HepG2 (cell line): ENCODE measurements around the gene KIR3DL3. TPM values are rescaled to one million over a fixed set of nuclear protein-coding genes. Genes with fewer than 3 reads are reported as not detected.

Experiments
- ATAC-seq: fragments of 200-7000 bp; cut with Tn5 transposase; 3 replicates; pipeline ENCODE4 v1.9.1; 2020; ENCODE audit warnings: mild to moderate bottlenecking, moderate library complexity
- BruUV-seq: library from RNA; stranded (reverse); fragments of 400-500 nt; replicated peaks from 2 replicates; lab custom pipeline; 2021; lab: Mats Ljungman, UMichigan
- CTCF ChIA-PET: fragments of 300-600 bp; formaldehyde crosslinking; extraction: SDS; loops from one replicate; lab custom pipeline; 2021; ENCODE audit warnings: low total read pairs, inconsistent platforms, low intra/inter-chr PET ratio; lab: Yijun Ruan, JAX
- POLR2A ChIA-PET: fragments of 350-600 bp; sonication (Branson Sonifier 250); formaldehyde crosslinking; loops from one replicate; lab custom pipeline; 2020; ENCODE audit warnings: antibody characterized with exemption, inconsistent platforms; lab: Yijun Ruan, JAX
- DNase-seq: peaks from one replicate; pipeline ENCODE4 v3.0.0-alpha.2; 2015; ENCODE audit warnings: low spot score
- FAIRE-seq: peaks from 3 replicates; lab custom pipeline; 2011; peaks lifted over from hg19 to GRCh38; lab: Jason Lieb, UNC
- H2AFZ ChIP-seq: one replicate; pipeline ENCODE4 v1.6.1; 2011; ENCODE audit warnings: low read length, inconsistent platforms
- H3K27ac ChIP-seq: fragments of 300-600 bp; 3 replicates; pipeline ENCODE4 v1.8.0; 2011; ENCODE audit warnings: mixed run types, mild to moderate bottlenecking, mixed read lengths, low read length, inconsistent platforms; ENCODE audit not compliant: insufficient read depth; ENCODE audit errors: extremely low read length
- H3K27me3 ChIP-seq, 2 experiments: fragments of 200-600 bp in 1 of 2; 2 replicates in 1 of 2; 3 replicates in 1 of 2; pipeline versions ENCODE4 v1.6.0 to v1.8.0; 2011; ENCODE audit warnings: low read length in 2 of 2, mild to moderate bottlenecking in 2 of 2, moderate library complexity in 2 of 2, inconsistent platforms in 1 of 2; ENCODE audit not compliant: insufficient read depth in 2 of 2, control insufficient read depth in 1 of 2
- H3K36me3 ChIP-seq, 2 experiments: fragments of 200-600 bp in 1 of 2; replicated peaks in 1 of 2; 2 replicates in 1 of 2; 3 replicates in 1 of 2; pipeline versions ENCODE4 v1.5.1 to v1.8.0; 2011; ENCODE audit warnings: low read length in 2 of 2, inconsistent platforms in 1 of 2; ENCODE audit not compliant: insufficient read depth in 2 of 2, control insufficient read depth in 1 of 2
- H3K4me1 ChIP-seq: 2 replicates; pipeline ENCODE4 v1.5.1; 2012; ENCODE audit warnings: low read length, inconsistent platforms; ENCODE audit not compliant: insufficient read depth
- H3K4me2 ChIP-seq: 2 replicates; pipeline ENCODE4 v1.6.0; 2011; ENCODE audit warnings: low read depth, low read length, inconsistent platforms
- H3K4me3 ChIP-seq, 3 experiments: fragments of 200-600 bp in 1 of 3; sonication (generic), shearing (Covaris generic) in 1 of 3; replicated peaks in 1 of 3; 2 replicates each; pipeline ENCODE4 v1.5.1; 2011 to 2016; ENCODE audit warnings: low read length in 3 of 3, inconsistent platforms in 2 of 3, low read depth in 2 of 3, mild to moderate bottlenecking in 2 of 3, control low read depth in 1 of 3, mixed read lengths in 1 of 3; ENCODE audit not compliant: insufficient read depth in 1 of 3
- H3K79me2 ChIP-seq: one replicate; pipeline ENCODE4 v1.6.1; 2011; ENCODE audit warnings: low read length, inconsistent platforms; ENCODE audit not compliant: insufficient read depth
- H3K9ac ChIP-seq: 2 replicates; pipeline ENCODE4 v1.6.0; 2011; ENCODE audit warnings: mild to moderate bottlenecking, low read depth, low read length, inconsistent platforms; ENCODE audit not compliant: insufficient read depth
- H3K9me3 ChIP-seq: 2 replicates; pipeline ENCODE4 v1.5.1; 2012; ENCODE audit warnings: mild to moderate bottlenecking, low read length
- H4K20me1 ChIP-seq: 2 replicates; pipeline ENCODE4 v1.6.0; 2011; ENCODE audit warnings: inconsistent platforms, mild to moderate bottlenecking, low read length, moderate library complexity; ENCODE audit not compliant: insufficient read depth
- CENPX ChIP-seq: sonication (generic); formaldehyde crosslinking; IDR thresholded peaks from 2 replicates; pipeline ENCODE4 v1.9.0; 2021; ENCODE audit warnings: mild to moderate bottlenecking, missing genetic modification reagents, moderate library complexity
- PPARG ChIP-seq: conservative IDR thresholded peaks from 2 replicates; pipeline ENCODE4 v1.6.1; 2016; ENCODE audit warnings: missing biosample characterization, missing genetic modification reagents
- SRSF4 ChIP-seq: fragments of 200-400 bp; formaldehyde crosslinking; IDR thresholded peaks from one replicate; pipeline ENCODE4 v1.6.1; 2018; ENCODE audit warnings: mild to moderate bottlenecking, low read depth, low read length, moderate library complexity; ENCODE audit not compliant: poor library complexity, severe bottlenecking
- TBP ChIP-seq: sonication (generic); formaldehyde crosslinking; IDR thresholded peaks from 2 replicates; pipeline ENCODE4 v1.5.0; 2020; ENCODE audit warnings: missing genetic modification reagents
- ZNF883 ChIP-seq: sonication (generic); formaldehyde crosslinking; IDR thresholded peaks from 2 replicates; pipeline ENCODE4 v1.5.1; 2020; ENCODE audit warnings: mild to moderate bottlenecking, missing genetic modification reagents; ENCODE audit errors: not compliant biosample characterization
- WGBS: methylation state at CpG from one replicate; pipeline ENCODE4 v1.1.6; 2017; ENCODE audit warnings: low lambda C conversion rate; 5-methylcytosine and 5-hydroxymethylcytosine counted together
- in situ Hi-C: cut with HindIII; loops from 2 replicates; pipeline ENCODE4 v1.10.0; 2017; ENCODE audit warnings: low pct_unique_long_range_greater_than_20kb; ENCODE audit not compliant: extremely low pct_ligation_motif_present
- intact Hi-C: fragments of 100-400 bp; cut with micrococcal nuclease; formaldehyde crosslinking; loops from one replicate; pipeline ENCODE4 v1.10.0; 2022; ENCODE audit not compliant: unreplicated experiment
- polyA plus RNA-seq, 8 experiments: library from polyadenylated mRNA; depleted of rRNA in 3 of 8; stranded (reverse) in 7 of 8; unstranded in 1 of 8; fragments of >200 nt; fragmentation: Illumina TruSeq in 4 of 8; extraction: Trizol in 4 of 8; gene quantifications; 2 replicates each; pipeline versions ENCODE4 v1.2.1 to v1.2.3, GENCODE V29; 2011 to 2016; ENCODE audit warnings: low read depth in 4 of 8, missing spikeins in 1 of 8, mixed read lengths in 1 of 8; ENCODE audit not compliant: insufficient read depth in 1 of 8
- total RNA-seq, 5 experiments: library from RNA; depleted of rRNA; stranded (reverse); fragments of >200 nt; fragmentation: Illumina TruSeq; extraction: Trizol; gene quantifications; 2 replicates each; pipeline ENCODE4 v1.2.3, GENCODE V29; 2016; ENCODE audit warnings: low read depth in 1 of 5
- TF ChIP-seq, protein P1 (sequence below): sonication (generic); formaldehyde crosslinking; IDR thresholded peaks from 2 replicates; pipeline ENCODE4 v1.5.0; 2020; ENCODE audit warnings: mild to moderate bottlenecking, missing genetic modification reagents, borderline replicate concordance

Gene KIR3DL3
- total and polyA plus RNA-seq, 2 of the 13 experiments (the other 11 are each of a cell fraction or from before 2014, with no cell fraction given), result not detected

DNA sequence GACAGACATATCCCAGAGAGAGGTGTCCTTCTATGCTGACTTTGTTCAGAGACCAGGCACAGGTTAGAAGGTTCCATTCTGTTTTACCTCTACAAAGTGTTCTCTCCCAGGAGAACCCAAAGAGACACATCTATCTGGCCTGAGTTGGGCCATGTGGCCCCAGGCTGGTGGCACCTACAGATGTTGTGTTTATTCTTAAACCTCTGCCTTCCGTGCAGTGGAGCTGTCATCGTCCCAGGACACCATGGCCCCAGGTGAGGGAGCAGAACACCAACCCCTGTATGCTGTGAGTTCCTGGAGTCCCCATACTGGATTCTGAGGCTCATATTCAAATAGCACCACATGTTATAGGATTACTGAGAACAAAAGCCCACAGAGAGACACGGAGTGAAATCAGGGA lies 3.9 kb downstream of the KIR3DL3 start:
- no peaks in the 10 kb centered on the region; a peak in 1 of 5 replicates for H3K27me3 ChIP-seq
- ATAC-seq (no peak), FAIRE-seq (no peak), DNase-seq (no peak)
- ChIA-PET CTCF (no interaction called here), POLR2A (no interaction called here)
- H3K4me2 ChIP-seq, result no peak overlapping the region
- H3K79me2 ChIP-seq, result no peaks in the 10 kb centered on the region
- in situ Hi-C loops, result no loop called here
- no TSS peak for BruUV-seq
- 4% methylated on average over 3 of the region's 3 CpGs for WGBS
- intact Hi-C loops, result no loop called here
- no peak overlapping the region for H3K27ac ChIP-seq
- H4K20me1 ChIP-seq, result no peaks in the 10 kb centered on the region
- no peaks in the 10 kb centered on the region for H3K4me1 ChIP-seq
- no peaks in the 10 kb centered on the region for H3K36me3 ChIP-seq
- no peak overlapping the region for H2AFZ ChIP-seq
- H3K4me3 ChIP-seq, result no peak overlapping the region
- no peaks in the 10 kb centered on the region for H3K9me3 ChIP-seq
- no peak overlapping the region for H3K9ac ChIP-seq
- TF ChIP-seq SRSF4, result no peak
- no peak for TF ChIP-seq CENPX
- TF ChIP-seq PPARG (CRISPR knock-in tag), result no peak

DNA sequence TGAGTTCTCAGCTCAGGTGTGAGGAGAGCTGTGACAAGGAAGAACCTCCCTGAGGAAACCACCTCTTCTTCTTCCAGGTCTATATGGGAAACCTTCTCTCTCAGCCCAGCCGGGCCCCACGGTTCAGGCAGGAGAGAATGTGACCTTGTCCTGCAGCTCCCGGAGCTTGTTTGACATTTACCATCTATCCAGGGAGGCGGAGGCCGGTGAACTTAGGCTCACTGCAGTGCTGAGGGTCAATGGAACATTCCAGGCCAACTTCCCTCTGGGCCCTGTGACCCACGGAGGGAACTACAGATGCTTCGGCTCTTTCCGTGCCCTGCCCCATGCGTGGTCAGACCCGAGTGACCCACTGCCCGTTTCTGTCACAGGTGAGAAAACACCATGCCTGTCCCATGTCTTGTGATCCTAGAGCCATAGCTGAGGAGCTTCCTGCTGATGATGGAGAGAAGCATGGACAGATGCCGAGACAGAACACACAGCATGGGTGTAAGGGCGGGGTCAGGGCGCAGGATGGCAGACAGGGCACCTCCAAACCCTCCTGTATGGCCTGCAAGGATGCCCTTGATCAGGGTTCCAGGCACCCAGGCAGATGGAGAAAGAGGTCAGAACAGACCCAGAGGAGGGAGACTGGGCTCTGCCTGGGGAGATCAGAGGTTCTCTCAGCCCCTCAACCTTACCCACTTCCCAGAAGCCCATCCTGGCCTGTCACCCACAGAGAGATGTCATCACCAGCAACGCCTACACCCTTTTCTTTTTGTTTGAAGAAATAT lies 5.4 kb downstream of the KIR3DL3 start:
- ChIA-PET CTCF (no interaction called here), POLR2A (no interaction called here)
- intact Hi-C loops, result no loop called here
- no peak for ATAC-seq
- in situ Hi-C loops, result no loop called here
- no peak overlapping the region for H3K4me2 ChIP-seq
- TF ChIP-seq, protein P1, sequence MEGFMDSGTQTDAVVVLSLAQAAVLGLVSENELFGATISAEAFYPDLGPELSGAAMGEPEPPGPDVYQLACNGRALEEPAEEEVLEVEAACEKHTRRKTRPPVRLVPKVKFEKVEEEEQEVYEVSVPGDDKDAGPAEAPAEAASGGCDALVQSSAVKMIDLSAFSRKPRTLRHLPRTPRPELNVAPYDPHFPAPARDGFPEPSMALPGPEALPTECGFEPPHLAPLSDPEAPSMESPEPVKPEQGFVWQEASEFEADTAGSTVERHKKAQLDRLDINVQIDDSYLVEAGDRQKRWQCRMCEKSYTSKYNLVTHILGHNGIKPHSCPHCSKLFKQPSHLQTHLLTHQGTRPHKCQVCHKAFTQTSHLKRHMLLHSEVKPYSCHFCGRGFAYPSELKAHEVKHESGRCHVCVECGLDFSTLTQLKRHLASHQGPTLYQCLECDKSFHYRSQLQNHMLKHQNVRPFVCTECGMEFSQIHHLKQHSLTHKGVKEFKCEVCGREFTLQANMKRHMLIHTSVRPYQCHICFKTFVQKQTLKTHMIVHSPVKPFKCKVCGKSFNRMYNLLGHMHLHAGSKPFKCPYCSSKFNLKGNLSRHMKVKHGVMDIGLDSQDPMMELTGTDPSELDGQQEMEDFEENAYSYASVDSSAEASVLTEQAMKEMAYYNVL (CRISPR knock-in tag), result no peak
- TF ChIP-seq TBP (no peak), ZNF883 (CRISPR knock-in tag) (no peak)
- TF ChIP-seq, all 625 proteins: peak for 0
- Histone ChIP-seq H3K4me3 (no peak overlapping the region), H3K36me3 (no peaks in the 10 kb centered on the region), H3K27ac (no peak overlapping the region), H4K20me1 (no peaks in the 10 kb centered on the region), H3K4me1 (no peaks in the 10 kb centered on the region), H3K9ac (no peak overlapping the region), H3K9me3 (no peaks in the 10 kb centered on the region), H2AFZ (no peak overlapping the region), H3K27me3 (no peaks in the 10 kb centered on the region; a peak in 2 of 5 replicates), H3K79me2 (no peaks in the 10 kb centered on the region)
- no peak for FAIRE-seq
- 3% methylated on average over 4 of the region's 15 CpGs for WGBS
- no peak for DNase-seq
- no TSS peak for BruUV-seq
